ENCODE results near the gene POLDIP2.
A peak's percentile ranks its signal among the peaks of the same experiment; 100 is the strongest.

Gene POLDIP2

GRCh38 chr17:28390563-28390962 lies 33.2 kb upstream of the POLDIP2 start:
- no peak overlapping the region for H2AFZ ChIP-seq (ENCODE audit: insufficient read depth, low read length, poor library complexity)
- H3K4ac ChIP-seq (ENCODE audit: low read depth, low read length): no peak overlapping the region
- H3K9me3 ChIP-seq (ENCODE audit: insufficient read depth, low read depth, low read length): no peaks in the 10 kb centered on the region
- peaks cover 5 to 6% of the 10 kb centered on the region in 2 experiments for H3K4me1 ChIP-seq (ENCODE audit: control insufficient read depth in 1 of 2, insufficient read depth in 2 of 2, low read length in 2 of 2)
- no peak overlapping the region for H4K8ac ChIP-seq (ENCODE audit: low read depth, low read length)
- no peaks in the 10 kb centered on the region for H3K79me1 ChIP-seq (ENCODE audit: low read length)
- no peak overlapping the region for H3K23ac ChIP-seq (ENCODE audit: low read length)
- peak in 1 of 2 donors; percentile 40 for DNase-seq
- H3K14ac ChIP-seq (ENCODE audit: low read length): no peak overlapping the region
- no peak overlapping the region for H4K91ac ChIP-seq (ENCODE audit: low read depth, low read length)
- H2AK5ac ChIP-seq (ENCODE audit: low read length): no peak overlapping the region
- no peak overlapping the region for H3K4me3 ChIP-seq (ENCODE audit: low read depth, low read length)
- no peak overlapping the region for H3K4me2 ChIP-seq (ENCODE audit: low read length)
- no peak overlapping the region for H2BK12ac ChIP-seq (ENCODE audit: low read length)
- no peak overlapping the region for H3K18ac ChIP-seq (ENCODE audit: low read length)
- no peaks in the 10 kb centered on the region for H3K79me2 ChIP-seq (ENCODE audit: control insufficient read depth, insufficient read depth, low read length, poor library complexity)
- H2BK5ac ChIP-seq (ENCODE audit: low read depth, low read length, poor library complexity): no peak overlapping the region
- no peak overlapping the region for H4K12ac ChIP-seq (ENCODE audit: low read depth, low read length)
- H3K36me3 ChIP-seq (ENCODE audit: control insufficient read depth in 1 of 2, insufficient read depth in 2 of 2, low read length in 2 of 2): no peaks in the 10 kb centered on the region
- no peak overlapping the region for H3K9ac ChIP-seq (ENCODE audit: low read length)
- H3K27ac ChIP-seq (ENCODE audit: low read depth, low read length): no peak overlapping the region
- no peak overlapping the region for H2BK120ac ChIP-seq (ENCODE audit: insufficient read depth, low read length, poor library complexity)
- WGBS (ENCODE audit: extremely low coverage, insufficient coverage, insufficient read length): no CpG with 5 or more reads among the region's 2 CpGs
- no peaks in the 10 kb centered on the region for H3K27me3 ChIP-seq (ENCODE audit: insufficient read depth, low read length)

GRCh38 chr17:28390141-28390540 lies 32.8 kb upstream of the POLDIP2 start:
- WGBS (ENCODE audit: extremely low coverage, insufficient coverage, insufficient read length): no CpG with 5 or more reads among the region's 1 CpG
- H4K12ac ChIP-seq (ENCODE audit: low read depth, low read length): no peak overlapping the region
- H3K4ac ChIP-seq (ENCODE audit: low read depth, low read length): no peak overlapping the region
- H3K79me2 ChIP-seq (ENCODE audit: control insufficient read depth, insufficient read depth, low read length, poor library complexity): no peaks in the 10 kb centered on the region
- peaks cover 2% of the 10 kb centered on the region for H3K27me3 ChIP-seq (ENCODE audit: insufficient read depth, low read length)
- H2BK12ac ChIP-seq (ENCODE audit: low read length): no peak overlapping the region
- no peak overlapping the region for H3K4me2 ChIP-seq (ENCODE audit: low read length)
- H3K23ac ChIP-seq (ENCODE audit: low read length): no peak overlapping the region
- H3K9ac ChIP-seq (ENCODE audit: low read length): no peak overlapping the region
- H3K27ac ChIP-seq (ENCODE audit: low read depth, low read length): no peak overlapping the region
- DNase-seq: no peak
- H3K36me3 ChIP-seq (ENCODE audit: control insufficient read depth in 1 of 2, insufficient read depth in 2 of 2, low read length in 2 of 2): no peaks in the 10 kb centered on the region
- peaks cover 3% of the 10 kb centered on the region for H3K9me3 ChIP-seq (ENCODE audit: insufficient read depth, low read depth, low read length)
- no peak overlapping the region for H2AK5ac ChIP-seq (ENCODE audit: low read length)
- no peak overlapping the region for H2BK120ac ChIP-seq (ENCODE audit: insufficient read depth, low read length, poor library complexity)
- no peak overlapping the region for H2BK5ac ChIP-seq (ENCODE audit: low read depth, low read length, poor library complexity)
- no peak overlapping the region for H3K18ac ChIP-seq (ENCODE audit: low read length)
- no peak overlapping the region for H3K14ac ChIP-seq (ENCODE audit: low read length)
- H2AFZ ChIP-seq (ENCODE audit: insufficient read depth, low read length, poor library complexity): no peak overlapping the region
- no peaks in the 10 kb centered on the region for H3K79me1 ChIP-seq (ENCODE audit: low read length)
- H4K8ac ChIP-seq (ENCODE audit: low read depth, low read length): no peak overlapping the region
- H4K91ac ChIP-seq (ENCODE audit: low read depth, low read length): no peak overlapping the region
- peaks cover 2 to 4% of the 10 kb centered on the region in 2 experiments for H3K4me1 ChIP-seq (ENCODE audit: control insufficient read depth in 1 of 2, insufficient read depth in 2 of 2, low read length in 2 of 2)
- no peak overlapping the region for H3K4me3 ChIP-seq (ENCODE audit: low read depth, low read length)

DNA sequence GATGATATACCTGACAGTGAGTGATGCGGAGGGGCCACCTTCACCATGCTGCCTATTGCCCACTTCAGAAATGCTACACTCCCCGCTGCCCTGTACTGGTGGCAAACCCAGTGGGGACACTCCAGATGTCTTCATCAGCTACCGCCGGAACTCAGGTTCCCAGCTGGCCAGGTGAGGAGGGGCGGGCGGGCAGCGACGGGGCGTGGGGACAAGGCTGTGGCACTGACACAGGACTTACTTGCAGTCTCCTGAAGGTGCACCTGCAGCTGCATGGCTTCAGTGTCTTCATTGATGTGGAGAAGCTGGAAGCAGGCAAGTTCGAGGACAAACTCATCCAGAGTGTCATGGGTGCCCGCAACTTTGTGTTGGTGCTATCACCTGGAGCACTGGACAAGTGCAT lies 30.8 kb upstream of the POLDIP2 start:
- H3K4ac ChIP-seq (ENCODE audit: low read depth, low read length): no peak overlapping the region
- H2BK12ac ChIP-seq (ENCODE audit: low read length): no peak overlapping the region
- no peaks in the 10 kb centered on the region for H3K36me3 ChIP-seq (ENCODE audit: control insufficient read depth in 1 of 2, insufficient read depth in 2 of 2, low read length in 2 of 2)
- H3K27ac ChIP-seq (ENCODE audit: low read depth, low read length): no peak overlapping the region
- H3K79me1 ChIP-seq (ENCODE audit: low read length): no peaks in the 10 kb centered on the region
- H3K14ac ChIP-seq (ENCODE audit: low read length): no peak overlapping the region
- no peak overlapping the region for H3K23ac ChIP-seq (ENCODE audit: low read length)
- H4K8ac ChIP-seq (ENCODE audit: low read depth, low read length): no peak overlapping the region
- peaks cover 8 to 9% of the 10 kb centered on the region in 2 experiments for H3K4me1 ChIP-seq (ENCODE audit: control insufficient read depth in 1 of 2, insufficient read depth in 2 of 2, low read length in 2 of 2)
- no peak overlapping the region for H3K4me2 ChIP-seq (ENCODE audit: low read length)
- H3K18ac ChIP-seq (ENCODE audit: low read length): no peak overlapping the region
- WGBS (ENCODE audit: extremely low coverage, insufficient coverage, insufficient read length): no CpG with 5 or more reads among the region's 11 CpGs
- no peak overlapping the region for H3K9ac ChIP-seq (ENCODE audit: low read length)
- H2AFZ ChIP-seq (ENCODE audit: insufficient read depth, low read length, poor library complexity): no peak overlapping the region
- no peak overlapping the region for H4K12ac ChIP-seq (ENCODE audit: low read depth, low read length)
- no peak overlapping the region for H2BK120ac ChIP-seq (ENCODE audit: insufficient read depth, low read length, poor library complexity)
- no peak for DNase-seq
- peaks cover 3% of the 10 kb centered on the region for H3K9me3 ChIP-seq (ENCODE audit: insufficient read depth, low read depth, low read length)
- no peak overlapping the region for H2AK5ac ChIP-seq (ENCODE audit: low read length)
- H3K4me3 ChIP-seq (ENCODE audit: low read depth, low read length): no peak overlapping the region
- H4K91ac ChIP-seq (ENCODE audit: low read depth, low read length): no peak overlapping the region
- peaks cover 21% of the 10 kb centered on the region for H3K27me3 ChIP-seq (ENCODE audit: insufficient read depth, low read length)
- H2BK5ac ChIP-seq (ENCODE audit: low read depth, low read length, poor library complexity): no peak overlapping the region
- no peaks in the 10 kb centered on the region for H3K79me2 ChIP-seq (ENCODE audit: control insufficient read depth, insufficient read depth, low read length, poor library complexity)

DNA sequence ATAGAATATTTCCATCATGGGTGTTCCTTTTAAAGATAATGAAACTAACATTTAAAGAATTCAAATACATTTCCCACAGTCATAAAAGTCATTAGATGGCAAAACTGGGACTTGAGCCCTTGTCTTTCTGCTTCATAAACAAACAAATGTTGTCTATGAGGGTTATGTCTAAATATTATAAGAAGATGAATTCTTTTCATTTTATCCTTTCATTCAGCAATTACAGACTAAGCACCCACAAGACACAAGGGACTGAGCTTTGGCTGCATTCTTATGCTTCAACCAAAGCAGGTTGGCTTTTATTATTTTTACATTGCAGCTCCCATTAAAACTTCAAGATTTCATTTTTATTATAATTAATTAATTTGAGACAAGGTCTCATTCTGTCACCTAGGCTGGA lies 29.1 kb upstream of the POLDIP2 start:
- H3K4me3 ChIP-seq (ENCODE audit: low read depth, low read length): no peak overlapping the region
- no peak overlapping the region for H2BK5ac ChIP-seq (ENCODE audit: low read depth, low read length, poor library complexity)
- H3K14ac ChIP-seq (ENCODE audit: low read length): no peak overlapping the region
- H3K4me2 ChIP-seq (ENCODE audit: low read length): no peak overlapping the region
- DNase-seq: no peak
- H2AK5ac ChIP-seq (ENCODE audit: low read length): no peak overlapping the region
- H3K23ac ChIP-seq (ENCODE audit: low read length): no peak overlapping the region
- H3K9me3 ChIP-seq (ENCODE audit: insufficient read depth, low read depth, low read length): peaks cover 3% of the 10 kb centered on the region
- no peak overlapping the region for H2BK12ac ChIP-seq (ENCODE audit: low read length)
- H4K8ac ChIP-seq (ENCODE audit: low read depth, low read length): no peak overlapping the region
- H2BK120ac ChIP-seq (ENCODE audit: insufficient read depth, low read length, poor library complexity): no peak overlapping the region
- no peak overlapping the region for H2AFZ ChIP-seq (ENCODE audit: insufficient read depth, low read length, poor library complexity)
- H3K27ac ChIP-seq (ENCODE audit: low read depth, low read length): no peak overlapping the region
- H3K9ac ChIP-seq (ENCODE audit: low read length): no peak overlapping the region
- H4K12ac ChIP-seq (ENCODE audit: low read depth, low read length): no peak overlapping the region
- peaks cover 8 to 11% of the 10 kb centered on the region in 2 experiments for H3K4me1 ChIP-seq (ENCODE audit: control insufficient read depth in 1 of 2, insufficient read depth in 2 of 2, low read length in 2 of 2)
- H3K27me3 ChIP-seq (ENCODE audit: insufficient read depth, low read length): peaks cover 21% of the 10 kb centered on the region
- H3K18ac ChIP-seq (ENCODE audit: low read length): no peak overlapping the region
- no peaks in the 10 kb centered on the region for H3K36me3 ChIP-seq (ENCODE audit: control insufficient read depth in 1 of 2, insufficient read depth in 2 of 2, low read length in 2 of 2)
- no peak overlapping the region for H4K91ac ChIP-seq (ENCODE audit: low read depth, low read length)
- no peak overlapping the region for H3K4ac ChIP-seq (ENCODE audit: low read depth, low read length)
- H3K79me1 ChIP-seq (ENCODE audit: low read length): no peaks in the 10 kb centered on the region
- H3K79me2 ChIP-seq (ENCODE audit: control insufficient read depth, insufficient read depth, low read length, poor library complexity): no peaks in the 10 kb centered on the region

Measured in trophoblast cell (in vitro differentiated cells and primary cell).